PC-3 (cell line): ENCODE measurements around the gene SCD5. TPM values are rescaled to one million over a fixed set of nuclear protein-coding genes. Genes with fewer than 3 reads are reported as not detected.

ENCODE experiments used
- ATAC-seq: fragments of 200-7000 bp; cut with Tn5 transposase; 2 replicates; pipeline ENCODE4 v1.9.1; 2020; ENCODE audit warnings: mild to moderate bottlenecking, moderate library complexity
- BruUV-seq: library from RNA; stranded (reverse); fragments of 400-500 nt; replicated peaks from 2 replicates; lab custom pipeline; 2021; lab: Mats Ljungman, UMichigan
- CTCF ChIA-PET: fragments of 300-600 bp; sonication (Branson Sonifier 250); formaldehyde crosslinking; loops from one replicate; lab custom pipeline; 2022; ENCODE audit warnings: antibody characterized with exemption; lab: Charles Lee
- POLR2A ChIA-PET: fragments of 300-600 bp; sonication (Branson Sonifier 250); formaldehyde crosslinking; loops from one replicate; lab custom pipeline; 2022; ENCODE audit warnings: antibody characterized with exemption; ENCODE audit not compliant: unreplicated experiment; lab: Charles Lee
- DNase-seq: peaks from one replicate; pipeline ENCODE4 v3.0.0-alpha.2; 2015
- H2AFZ ChIP-seq: fragments of 300-600 bp; sonication (generic); 2 replicates; pipeline ENCODE4 v1.6.0; 2016; ENCODE audit warnings: antibody characterized with exemption, low read length
- H3F3A ChIP-seq: fragments of 300-600 bp; sonication (generic); one replicate; pipeline ENCODE4 v1.6.0; 2017; ENCODE audit warnings: antibody characterized with exemption, low read length, control low read depth, mild to moderate bottlenecking; ENCODE audit not compliant: unreplicated experiment
- H3K27ac ChIP-seq: fragments of 300-600 bp; sonication (generic); 2 replicates; pipeline ENCODE4 v1.5.1; 2016; ENCODE audit warnings: mild to moderate bottlenecking, low read length
- H3K27me3 ChIP-seq: fragments of 300-600 bp; sonication (generic); 2 replicates; pipeline ENCODE4 v1.6.1; 2016; ENCODE audit warnings: low read length, mixed read lengths
- H3K36me3 ChIP-seq: fragments of 300-600 bp; sonication (generic); 2 replicates; pipeline ENCODE4 v1.6.1; 2016; ENCODE audit warnings: low read depth, mixed run types, low read length, mixed read lengths
- H3K4me1 ChIP-seq: fragments of 300-600 bp; sonication (generic); 2 replicates; pipeline ENCODE4 v1.5.1; 2016; ENCODE audit warnings: low read length; ENCODE audit not compliant: insufficient read depth
- H3K4me2 ChIP-seq: fragments of 300-600 bp; sonication (generic); 2 replicates; pipeline ENCODE4 v1.6.0; 2016; ENCODE audit warnings: low read length
- H3K4me3 ChIP-seq: fragments of 300-600 bp; sonication (generic); 2 replicates; pipeline ENCODE4 v1.5.1; 2016; ENCODE audit warnings: mild to moderate bottlenecking, low read length, mixed read lengths
- H3K79me2 ChIP-seq: fragments of 300-600 bp; sonication (generic); 2 replicates; pipeline ENCODE4 v1.6.1; 2017; ENCODE audit warnings: low read length, mixed read lengths
- H3K9ac ChIP-seq: fragments of 300-600 bp; sonication (generic); 2 replicates; pipeline ENCODE4 v1.6.0; 2016; ENCODE audit warnings: mild to moderate bottlenecking, low read length
- H3K9me2 ChIP-seq: fragments of 300-600 bp; sonication (generic); replicated peaks from 2 replicates; pipeline ENCODE4 v1.6.1; 2016; ENCODE audit warnings: mixed run types, low read length, mixed read lengths
- H3K9me3 ChIP-seq: fragments of 300-600 bp; sonication (generic); 2 replicates; pipeline ENCODE4 v1.6.1; 2016; ENCODE audit warnings: low read length, mixed read lengths
- H4K20me1 ChIP-seq: fragments of 300-600 bp; sonication (generic); 2 replicates; pipeline ENCODE4 v1.6.1; 2016; ENCODE audit warnings: low read length, mixed read lengths
- CTCF ChIP-seq: fragments of 300-600 bp; sonication (generic); conservative IDR thresholded peaks from 2 replicates; pipeline ENCODE4 v1.5.1; 2017; ENCODE audit warnings: antibody characterized with exemption, low read depth, mild to moderate bottlenecking, low read length
- EZH2 ChIP-seq: fragments of 300-600 bp; sonication (generic); IDR thresholded peaks from one replicate; pipeline ENCODE4 v1.6.1; 2017; ENCODE audit warnings: antibody characterized with exemption, mild to moderate bottlenecking, low read length; ENCODE audit not compliant: unreplicated experiment
- EZH2phosphoT487 ChIP-seq: fragments of 300-600 bp; sonication (generic); IDR thresholded peaks from 2 replicates; pipeline ENCODE4 v1.6.1; 2018; ENCODE audit warnings: mild to moderate bottlenecking, antibody characterized with exemption, low read length, borderline replicate concordance
- intact Hi-C: fragments of 100-400 bp; cut with micrococcal nuclease; formaldehyde crosslinking; loops from 2 replicates; pipeline ENCODE4 v1.9.0; 2023
- total RNA-seq: library from RNA; depleted of rRNA; stranded (reverse); fragments of >200 nt; gene quantifications from 2 replicates; pipeline ENCODE4 v1.2.3, GENCODE V29; 2014

The SCD5 gene
- total RNA-seq, 1 experiment from 2014 or later, result 3.8 TPM

DNA sequence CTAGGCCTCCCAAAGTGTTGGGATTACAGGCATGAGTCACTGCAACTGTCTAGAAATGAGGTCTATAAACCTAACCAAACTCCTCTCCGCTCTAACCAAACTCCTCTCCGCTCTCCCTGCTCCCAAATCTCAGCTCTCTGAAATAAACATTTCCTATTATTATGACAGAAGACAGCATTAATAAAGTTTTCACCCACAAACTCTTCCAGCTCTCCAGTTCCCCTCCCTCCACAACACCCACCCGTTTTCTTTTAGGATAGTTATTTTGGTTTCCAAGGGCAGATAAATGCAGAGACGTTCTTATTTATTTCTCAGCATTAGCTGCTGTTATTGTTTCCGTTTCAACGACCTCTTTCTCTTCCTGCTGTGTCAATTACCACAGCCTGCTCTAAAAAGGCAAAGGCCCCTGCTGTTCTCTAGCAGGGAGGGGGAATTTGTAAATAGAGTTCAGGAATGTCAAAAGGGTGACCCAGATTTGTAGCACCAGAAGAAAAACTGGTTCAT is 13.3 kb upstream of the SCD5 start:
- Histone ChIP-seq H3K4me3 (no peak overlapping the region), H4K20me1 (no peaks in the 10 kb centered on the region), H3K4me2 (no peak overlapping the region), H3K9me2 (no peaks in the 10 kb centered on the region), H3K4me1 (no peaks in the 10 kb centered on the region), H2AFZ (no peak overlapping the region), H3K9me3 (no peaks in the 10 kb centered on the region), H3K36me3 (no peaks in the 10 kb centered on the region), H3K79me2 (no peaks in the 10 kb centered on the region), H3K27me3 (no peaks in the 10 kb centered on the region), H3K9ac (no peak overlapping the region), H3K27ac (no peak overlapping the region), H3F3A (no peaks in the 10 kb centered on the region)
- no peak for TF ChIP-seq EZH2
- no peak for TF ChIP-seq CTCF
- TF ChIP-seq EZH2phosphoT487, result no peak
- no TSS peak for BruUV-seq
- ChIA-PET POLR2A (no interaction called here), CTCF (no interaction called here)
- DNase-seq, result no peak
- ATAC-seq, result no peak
- intact Hi-C loops, result no loop called here

GRCh38 chr4:82811392-82811791 is 12.8 kb upstream of the SCD5 start:
- no peak overlapping the region for H2AFZ ChIP-seq
- ATAC-seq, result no peak
- CTCF ChIA-PET, result no interaction called here
- H3K9me3 ChIP-seq, result no peaks in the 10 kb centered on the region
- H3K4me3 ChIP-seq, result no peak overlapping the region
- no peaks in the 10 kb centered on the region for H3F3A ChIP-seq
- no peaks in the 10 kb centered on the region for H3K79me2 ChIP-seq
- H3K9me2 ChIP-seq, result no peaks in the 10 kb centered on the region
- intact Hi-C loops, result no loop called here
- no peak overlapping the region for H3K27ac ChIP-seq
- no peaks in the 10 kb centered on the region for H3K4me1 ChIP-seq
- no peak for DNase-seq
- no peaks in the 10 kb centered on the region for H3K36me3 ChIP-seq
- TF ChIP-seq EZH2phosphoT487, result no peak
- TF ChIP-seq CTCF, result no peak
- TF ChIP-seq EZH2, result no peak
- no peaks in the 10 kb centered on the region for H4K20me1 ChIP-seq
- no peak overlapping the region for H3K9ac ChIP-seq
- no peak overlapping the region for H3K4me2 ChIP-seq
- no peaks in the 10 kb centered on the region for H3K27me3 ChIP-seq
- POLR2A ChIA-PET, result interaction anchor here (0.6 kb wide), 1 partner anchor 12 kb away, joined by 3 read pairs; no protein-coding TSS in a partner anchor
- no TSS peak for BruUV-seq

GRCh38 chr4:82810176-82810575 is 11.6 kb upstream of the SCD5 start:
- DNase-seq (no peak), ATAC-seq (no peak)
- Histone ChIP-seq H3K79me2 (no peaks in the 10 kb centered on the region), H3K4me3 (no peak overlapping the region), H3K9me2 (no peaks in the 10 kb centered on the region), H3K9ac (no peak overlapping the region), H3K9me3 (no peaks in the 10 kb centered on the region), H4K20me1 (no peaks in the 10 kb centered on the region), H3K36me3 (no peaks in the 10 kb centered on the region), H3K27ac (no peak overlapping the region), H3K4me2 (no peak overlapping the region), H2AFZ (no peak overlapping the region), H3K4me1 (no peaks in the 10 kb centered on the region), H3F3A (no peaks in the 10 kb centered on the region), H3K27me3 (no peaks in the 10 kb centered on the region)
- intact Hi-C loops, result no loop called here
- POLR2A ChIA-PET, result no interaction called here
- TF ChIP-seq EZH2phosphoT487 (no peak), EZH2 (no peak), CTCF (no peak)
- CTCF ChIA-PET, result no interaction called here
- no TSS peak for BruUV-seq
